H1 (cell line): ENCODE data around the gene SCNN1A. TPM values are rescaled to one million over a fixed set of nuclear protein-coding genes. Genes with fewer than 3 reads are reported as not detected.

Experiments used
- CHD7 ChIP-seq: fragments of 300-600 bp; sonication (generic); IDR thresholded peaks from 2 replicates; pipeline ENCODE4 v1.7.1; 2012; ENCODE audit warnings: low read length, moderate library complexity, mild to moderate bottlenecking, inconsistent platforms; ENCODE audit not compliant: insufficient replicate concordance
- FOSL1 ChIP-seq: IDR thresholded peaks from 2 replicates; pipeline ENCODE4 v1.6.1; 2011; ENCODE audit warnings: mild to moderate bottlenecking, low read depth, low read length, moderate library complexity; ENCODE audit not compliant: insufficient read depth
- RXRA ChIP-seq: IDR thresholded peaks from 2 replicates; pipeline ENCODE4 v1.6.1; 2011; ENCODE audit warnings: low read depth, mild to moderate bottlenecking, low read length, moderate library complexity; ENCODE audit not compliant: insufficient read depth
- polyA plus RNA-seq, 7 experiments: library from polyadenylated mRNA; depleted of rRNA in 3 of 7; stranded (reverse) in 5 of 7; unstranded in 2 of 7; fragments of >200 nt in 5 of 7; fragments of 200-250 nt in 2 of 7; gene quantifications; 1 replicate in 5 of 7; 2 replicates in 1 of 7; 4 replicates in 1 of 7; pipeline versions ENCODE4 v1.2.1 to v1.2.3, GENCODE V29; 2011 to 2013; ENCODE audit warnings: missing spikeins in 2 of 7, mixed read lengths in 2 of 7
- total RNA-seq: library from RNA; stranded (reverse); fragmentation: NEBNext Ultra II Directional; extraction: Animal tissue kit (Norgen Biotek cat#: 25700); gene quantifications from 2 replicates; pipeline ENCODE4 v1.2.1, GENCODE V29; 2021
- TF ChIP-seq, protein P1 (sequence below), 3 experiments: IDR thresholded peaks; 1 replicate in 2 of 3; 2 replicates in 1 of 3; pipeline versions ENCODE4 v1.5.1 to v1.6.1; 2011; ENCODE audit warnings: low read length in 3 of 3, mild to moderate bottlenecking in 3 of 3, inconsistent platforms in 2 of 3, low read depth in 1 of 3, moderate library complexity in 1 of 3; ENCODE audit not compliant: insufficient read depth in 1 of 3; ENCODE audit errors: control extremely low read depth in 1 of 3

Gene SCNN1A
- total and polyA plus RNA-seq, 2 of the 8 experiments (the other 6 are each of a cell fraction or from before 2014, with no cell fraction given), result 85.5 to 156 TPM

DNA sequence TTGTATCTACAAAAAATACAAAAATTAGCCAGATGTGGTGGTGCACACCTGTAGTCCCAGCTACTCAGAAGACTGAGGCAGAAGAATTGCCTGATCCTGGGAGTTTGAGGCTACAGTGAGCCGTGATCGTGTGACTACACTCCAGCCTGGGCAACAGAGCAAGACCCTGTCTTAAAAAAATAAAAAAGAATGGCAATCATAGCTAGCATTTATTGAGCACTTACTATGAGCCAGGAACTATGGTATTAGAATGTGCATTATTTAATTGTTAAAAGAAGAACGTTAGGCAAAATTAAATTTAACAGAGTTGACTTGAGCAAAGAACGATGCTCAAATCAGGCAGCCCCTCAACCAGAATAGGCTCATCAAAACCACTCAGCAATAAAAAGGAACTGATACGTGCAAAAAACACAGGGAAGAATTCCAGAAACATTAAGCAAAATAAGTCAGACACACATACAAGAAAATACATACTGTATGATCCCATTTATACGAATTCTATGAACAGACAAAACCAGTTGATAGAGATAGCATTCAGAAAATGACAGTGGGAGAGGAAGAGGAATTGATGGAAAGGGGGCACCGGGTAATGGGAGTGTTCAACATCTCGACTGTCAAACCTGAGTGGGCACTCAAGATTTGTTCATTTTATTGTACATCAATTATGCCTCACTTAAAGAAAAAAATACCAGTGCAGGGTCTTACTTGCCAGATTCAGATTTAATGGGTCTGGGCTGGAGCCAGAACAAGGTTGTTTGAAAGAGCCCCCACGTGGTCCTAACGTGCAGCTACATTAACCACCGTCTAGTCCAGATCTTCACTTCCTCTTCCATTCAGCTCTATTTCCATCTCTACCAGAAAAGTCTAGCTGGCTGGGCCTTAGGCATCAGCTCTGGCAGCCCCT, 8.0 kb downstream of the SCNN1A start (continued):
- TF ChIP-seq CHD7 (no peak), RXRA (no peak), FOSL1 (no peak)
- TF ChIP-seq, protein P1, sequence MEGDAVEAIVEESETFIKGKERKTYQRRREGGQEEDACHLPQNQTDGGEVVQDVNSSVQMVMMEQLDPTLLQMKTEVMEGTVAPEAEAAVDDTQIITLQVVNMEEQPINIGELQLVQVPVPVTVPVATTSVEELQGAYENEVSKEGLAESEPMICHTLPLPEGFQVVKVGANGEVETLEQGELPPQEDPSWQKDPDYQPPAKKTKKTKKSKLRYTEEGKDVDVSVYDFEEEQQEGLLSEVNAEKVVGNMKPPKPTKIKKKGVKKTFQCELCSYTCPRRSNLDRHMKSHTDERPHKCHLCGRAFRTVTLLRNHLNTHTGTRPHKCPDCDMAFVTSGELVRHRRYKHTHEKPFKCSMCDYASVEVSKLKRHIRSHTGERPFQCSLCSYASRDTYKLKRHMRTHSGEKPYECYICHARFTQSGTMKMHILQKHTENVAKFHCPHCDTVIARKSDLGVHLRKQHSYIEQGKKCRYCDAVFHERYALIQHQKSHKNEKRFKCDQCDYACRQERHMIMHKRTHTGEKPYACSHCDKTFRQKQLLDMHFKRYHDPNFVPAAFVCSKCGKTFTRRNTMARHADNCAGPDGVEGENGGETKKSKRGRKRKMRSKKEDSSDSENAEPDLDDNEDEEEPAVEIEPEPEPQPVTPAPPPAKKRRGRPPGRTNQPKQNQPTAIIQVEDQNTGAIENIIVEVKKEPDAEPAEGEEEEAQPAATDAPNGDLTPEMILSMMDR (IDR thresholded peaks at IDR 0.05; ENCODE audit: control extremely low read depth in 1 of 3, insufficient read depth in 1 of 3, low read depth in 1 of 3, low read length in 3 of 3), result 0 out of 4 replicates have a peak, but pooled peaks of 1 of the 3 experiments have one; percentile 3
- TF ChIP-seq, all 59 proteins: peak for 2
